HG02588 (cell line): ENCODE results near the gene ZFHX3.

Experiments
- ATAC-seq: cut with Tn5 transposase; IDR thresholded peaks from one replicate; pipeline ENCODE4 v1.9.1; 2021; ENCODE audit warnings: mild to moderate bottlenecking, moderate library complexity; ENCODE audit not compliant: unreplicated experiment

The ZFHX3 gene

GRCh38 chr16:72934636-72935403 lies 113.1 kb downstream of the ZFHX3 start:
- ATAC-seq, result no peak

- no peak for ATAC-seq
Measured at GRCh38 chr16:72932677-72933335, 115.1 kb downstream of the ZFHX3 start.

GRCh38 chr16:72932050-72932449 lies 115.9 kb downstream of the ZFHX3 start:
- ATAC-seq, result no peak

GRCh38 chr16:72930396-72930795 lies 117.5 kb downstream of the ZFHX3 start:
- no peak for ATAC-seq

- ATAC-seq, result no peak
Measured at GRCh38 chr16:72928090-72928981, 119.6 kb downstream of the ZFHX3 start.

- no peak for ATAC-seq
Measured at GRCh38 chr16:72927199-72928089, 120.5 kb downstream of the ZFHX3 start.

- no peak for ATAC-seq
Measured at GRCh38 chr16:72926177-72927070, 121.5 kb downstream of the ZFHX3 start.

GRCh38 chr16:72925631-72925979 lies 122.3 kb downstream of the ZFHX3 start:
- no peak for ATAC-seq

GRCh38 chr16:72924927-72925630 lies 122.8 kb downstream of the ZFHX3 start:
- no peak for ATAC-seq

- no peak for ATAC-seq
Measured at GRCh38 chr16:72924537-72924926, 123.4 kb downstream of the ZFHX3 start.

GRCh38 chr16:72923757-72924156 lies 124.2 kb downstream of the ZFHX3 start:
- no peak for ATAC-seq

- no peak for ATAC-seq
Measured at GRCh38 chr16:72922714-72923113, 125.2 kb downstream of the ZFHX3 start.

- ATAC-seq, result no peak
Measured at GRCh38 chr16:72921620-72922019, 126.3 kb downstream of the ZFHX3 start.

GRCh38 chr16:72921106-72921505 lies 126.8 kb downstream of the ZFHX3 start:
- no peak for ATAC-seq

GRCh38 chr16:72917051-72917450 lies 130.9 kb downstream of the ZFHX3 start:
- ATAC-seq, result no peak

GRCh38 chr16:72915331-72915730 lies 132.6 kb downstream of the ZFHX3 start:
- ATAC-seq, result no peak

GRCh38 chr16:72913551-72913950 lies 134.4 kb downstream of the ZFHX3 start:
- no peak for ATAC-seq

- no peak for ATAC-seq
Measured at GRCh38 chr16:72911971-72912370, 136.0 kb downstream of the ZFHX3 start.

GRCh38 chr16:72910875-72911274 lies 137.1 kb downstream of the ZFHX3 start:
- ATAC-seq, result no peak
